ENCODE data around the gene MBP. TPM values are rescaled to one million over a fixed set of nuclear protein-coding genes. Genes with fewer than 3 reads are reported as not detected.

The MBP gene
- total RNA-seq, 1 experiment from 2014 or later = 47.4 TPM

DNA sequence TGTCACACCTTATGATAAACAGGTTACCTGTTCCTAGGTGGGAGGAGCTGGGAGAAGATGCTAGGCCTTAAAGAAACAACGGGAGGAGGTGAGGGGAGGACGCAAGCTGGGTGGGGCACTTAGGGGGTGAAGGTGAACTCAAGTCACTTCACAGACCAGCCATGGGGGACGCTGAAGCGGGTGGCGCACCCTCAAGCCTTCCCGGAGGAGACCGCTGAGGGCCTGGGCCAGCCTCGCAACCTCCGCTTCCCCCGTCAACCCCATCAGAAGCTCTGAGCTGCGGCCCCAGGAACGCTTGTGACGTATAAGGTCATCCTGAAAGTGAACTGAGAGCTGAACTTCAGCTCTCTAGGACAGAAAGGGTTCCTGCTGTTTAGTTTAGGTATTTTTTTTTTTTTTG, 133.5 kb downstream of the MBP start:
- ATAC-seq = no peak
- no peaks in the 10 kb centered on the region for H4K20me1 ChIP-seq (ENCODE audit: low read length)
- H3K4me3 ChIP-seq (ENCODE audit: low read length) = no peak overlapping the region
- no peaks in the 10 kb centered on the region for H3K36me3 ChIP-seq (ENCODE audit: low read depth, low read length)
- H3K79me2 ChIP-seq (ENCODE audit: low read length) = no peaks in the 10 kb centered on the region
- no peak overlapping the region for H3K4me2 ChIP-seq (ENCODE audit: low read length)
- POLR2A ChIA-PET (ENCODE audit: unreplicated experiment) = no interaction called here
- H2AFZ ChIP-seq (ENCODE audit: low read length) = no peak overlapping the region
- no peak overlapping the region for H3K9ac ChIP-seq (ENCODE audit: low read length)
- DNase-seq = no peak
- TF ChIP-seq, protein P1, sequence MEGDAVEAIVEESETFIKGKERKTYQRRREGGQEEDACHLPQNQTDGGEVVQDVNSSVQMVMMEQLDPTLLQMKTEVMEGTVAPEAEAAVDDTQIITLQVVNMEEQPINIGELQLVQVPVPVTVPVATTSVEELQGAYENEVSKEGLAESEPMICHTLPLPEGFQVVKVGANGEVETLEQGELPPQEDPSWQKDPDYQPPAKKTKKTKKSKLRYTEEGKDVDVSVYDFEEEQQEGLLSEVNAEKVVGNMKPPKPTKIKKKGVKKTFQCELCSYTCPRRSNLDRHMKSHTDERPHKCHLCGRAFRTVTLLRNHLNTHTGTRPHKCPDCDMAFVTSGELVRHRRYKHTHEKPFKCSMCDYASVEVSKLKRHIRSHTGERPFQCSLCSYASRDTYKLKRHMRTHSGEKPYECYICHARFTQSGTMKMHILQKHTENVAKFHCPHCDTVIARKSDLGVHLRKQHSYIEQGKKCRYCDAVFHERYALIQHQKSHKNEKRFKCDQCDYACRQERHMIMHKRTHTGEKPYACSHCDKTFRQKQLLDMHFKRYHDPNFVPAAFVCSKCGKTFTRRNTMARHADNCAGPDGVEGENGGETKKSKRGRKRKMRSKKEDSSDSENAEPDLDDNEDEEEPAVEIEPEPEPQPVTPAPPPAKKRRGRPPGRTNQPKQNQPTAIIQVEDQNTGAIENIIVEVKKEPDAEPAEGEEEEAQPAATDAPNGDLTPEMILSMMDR (conservative IDR thresholded peaks at IDR 0.05; ENCODE audit: low read depth, low read length) = no peak
- no peaks in the 10 kb centered on the region for H3F3A ChIP-seq (ENCODE audit: low read length, unreplicated experiment)
- CTCF ChIA-PET = no interaction called here
- H3K9me3 ChIP-seq (ENCODE audit: low read length) = no peaks in the 10 kb centered on the region
- no TSS peak for BruUV-seq (replicated peaks)
- H3K9me2 ChIP-seq (replicated peaks; ENCODE audit: low read length) = no peaks in the 10 kb centered on the region
- intact Hi-C loops (cut with micrococcal nuclease) = no loop called here
- H3K4me1 ChIP-seq (ENCODE audit: insufficient read depth, low read length) = 0 out of 2 replicates have a peak, but pooled peaks cover 4% of the 10 kb centered on the region
- H3K27me3 ChIP-seq (ENCODE audit: low read length) = no peaks in the 10 kb centered on the region
- no peak overlapping the region for H3K27ac ChIP-seq (ENCODE audit: low read length)

DNA sequence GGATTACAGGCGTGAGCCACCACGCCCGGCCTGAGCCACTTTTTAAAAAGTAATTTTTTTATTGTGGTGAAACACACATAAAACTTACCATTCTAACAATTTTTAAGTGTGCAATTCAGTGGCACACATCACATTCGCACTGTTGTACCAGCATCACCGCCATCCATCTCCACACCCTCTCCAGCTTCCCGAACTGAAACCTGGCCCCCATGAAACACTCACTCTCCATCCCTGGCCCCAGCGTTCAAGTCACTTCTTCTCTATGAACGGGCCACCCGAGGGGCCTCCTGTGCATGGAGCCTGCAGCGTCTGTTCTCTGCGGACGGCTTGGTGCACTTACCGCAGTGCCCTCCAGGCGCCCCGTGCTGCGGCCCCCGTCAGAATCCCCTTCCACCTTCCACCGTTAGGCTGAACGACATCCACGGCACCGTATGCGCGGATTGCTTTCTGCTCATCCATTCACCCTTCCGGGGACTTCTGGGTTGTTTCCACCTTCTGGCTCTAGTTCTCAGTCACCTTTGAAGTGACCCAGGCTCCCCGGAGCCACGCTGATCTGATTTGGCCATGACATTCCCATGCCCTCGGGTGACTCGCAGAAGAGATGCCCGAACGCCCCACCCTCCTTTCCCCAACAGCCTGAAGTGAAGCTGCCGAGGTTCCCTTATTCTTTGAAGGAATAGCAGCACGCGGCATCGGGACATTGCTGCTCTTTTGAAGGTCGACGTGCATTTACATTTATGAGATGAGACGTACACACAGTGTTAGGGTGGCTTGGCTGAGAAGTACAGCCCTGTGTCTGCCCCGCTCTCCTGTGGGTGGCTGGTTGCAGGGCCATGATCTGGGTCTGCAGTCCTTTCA, 134.4 kb downstream of the MBP start:
- Histone ChIP-seq H3K27ac (ENCODE audit: low read length) (no peak overlapping the region), H3K4me2 (ENCODE audit: low read length) (no peak overlapping the region), H2AFZ (ENCODE audit: low read length) (no peak overlapping the region), H3K27me3 (ENCODE audit: low read length) (no peaks in the 10 kb centered on the region), H3K4me1 (ENCODE audit: insufficient read depth, low read length) (0 out of 2 replicates have a peak, but pooled peaks cover 4% of the 10 kb centered on the region), H4K20me1 (ENCODE audit: low read length) (no peaks in the 10 kb centered on the region), H3K9me2 (replicated peaks; ENCODE audit: low read length) (no peaks in the 10 kb centered on the region), H3F3A (ENCODE audit: low read length, unreplicated experiment) (no peaks in the 10 kb centered on the region), H3K9ac (ENCODE audit: low read length) (no peak overlapping the region), H3K79me2 (ENCODE audit: low read length) (no peaks in the 10 kb centered on the region), H3K36me3 (ENCODE audit: low read depth, low read length) (no peaks in the 10 kb centered on the region), H3K9me3 (ENCODE audit: low read length) (no peaks in the 10 kb centered on the region), H3K4me3 (ENCODE audit: low read length) (no peak overlapping the region)
- BruUV-seq (replicated peaks) = no TSS peak
- TF ChIP-seq EZH2phosphoT487 (IDR thresholded peaks at IDR 0.05; ENCODE audit: borderline replicate concordance, low read length) (no peak), EZH2 (IDR thresholded peaks at IDR 0.05; ENCODE audit: low read length, unreplicated experiment) (no peak)
- TF ChIP-seq, protein P1 (conservative IDR thresholded peaks at IDR 0.05; ENCODE audit: low read depth, low read length) = no peak
- intact Hi-C loops (cut with micrococcal nuclease) = no loop called here
- no peak for DNase-seq
- ChIA-PET CTCF (no interaction called here), POLR2A (ENCODE audit: unreplicated experiment) (no interaction called here)
- ATAC-seq = no peak

DNA sequence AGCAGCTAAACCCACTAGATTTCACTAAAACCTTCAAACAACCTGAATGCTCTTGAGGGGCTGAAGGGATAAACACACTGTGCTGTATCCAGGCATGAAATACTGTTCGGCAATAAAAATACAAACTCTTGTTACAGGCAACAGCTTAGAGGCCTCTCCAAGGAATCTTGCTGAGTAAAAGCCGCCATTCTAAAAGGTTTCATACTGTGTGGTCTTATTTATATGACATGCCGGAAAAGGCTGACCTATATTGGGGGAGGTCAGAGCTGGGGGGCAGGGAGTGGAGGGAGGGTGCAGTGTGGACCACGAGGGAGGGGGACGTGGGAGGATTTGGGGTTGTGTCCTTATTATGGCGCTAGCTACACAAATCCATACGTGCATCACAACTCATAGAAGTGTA, 136.2 kb downstream of the MBP start:
- CTCF ChIA-PET = interaction anchor here (0.6 kb wide), 1 partner anchor 9 kb away, joined by 3 read pairs; no protein-coding TSS in a partner anchor
- BruUV-seq (replicated peaks) = no TSS peak
- intact Hi-C loops (cut with micrococcal nuclease) = no loop called here
- no peaks in the 10 kb centered on the region for H3K27me3 ChIP-seq (ENCODE audit: low read length)
- no peaks in the 10 kb centered on the region for H3K36me3 ChIP-seq (ENCODE audit: low read depth, low read length)
- POLR2A ChIA-PET (ENCODE audit: unreplicated experiment) = no interaction called here
- no peaks in the 10 kb centered on the region for H3K79me2 ChIP-seq (ENCODE audit: low read length)
- no peak for ATAC-seq
- TF ChIP-seq, protein P1 (conservative IDR thresholded peaks at IDR 0.05; ENCODE audit: low read depth, low read length) = no peak
- TF ChIP-seq EZH2 (IDR thresholded peaks at IDR 0.05; ENCODE audit: low read length, unreplicated experiment) (no peak), EZH2phosphoT487 (IDR thresholded peaks at IDR 0.05; ENCODE audit: borderline replicate concordance, low read length) (no peak)
- no peaks in the 10 kb centered on the region for H3K9me3 ChIP-seq (ENCODE audit: low read length)
- H3K4me3 ChIP-seq (ENCODE audit: low read length) = no peak overlapping the region
- DNase-seq = no peak
- no peak overlapping the region for H3K4me2 ChIP-seq (ENCODE audit: low read length)
- H3K27ac ChIP-seq (ENCODE audit: low read length) = no peak overlapping the region
- no peaks in the 10 kb centered on the region for H3K9me2 ChIP-seq (replicated peaks; ENCODE audit: low read length)
- H3K4me1 ChIP-seq (ENCODE audit: insufficient read depth, low read length) = 0 out of 2 replicates have a peak, but pooled peaks cover 4% of the 10 kb centered on the region
- H4K20me1 ChIP-seq (ENCODE audit: low read length) = no peaks in the 10 kb centered on the region
- H2AFZ ChIP-seq (ENCODE audit: low read length) = no peak overlapping the region
- no peak overlapping the region for H3K9ac ChIP-seq (ENCODE audit: low read length)
- no peaks in the 10 kb centered on the region for H3F3A ChIP-seq (ENCODE audit: low read length, unreplicated experiment)

All from PC-3 (cell line).